Smooth muscle cell (in vitro differentiated cells): Measurements from ENCODE around the gene POLR1B. TPM values are rescaled to one million over a fixed set of nuclear protein-coding genes. Genes with fewer than 3 reads are reported as not detected.

ENCODE experiments used
- DNase-seq: peaks from one replicate; lab custom pipeline; 2025; ENCODE audit not compliant: unreplicated experiment; lab: John Stamatoyannopoulos, UW
- H2AFZ ChIP-seq: fragments of 200-600 bp; sonication (generic); 2 replicates; pipeline ENCODE4 v1.6.0; 2016; ENCODE audit warnings: antibody characterized with exemption, low read depth, mild to moderate bottlenecking
- H3F3A ChIP-seq: fragments of 200-600 bp; sonication (generic); 2 replicates; pipeline ENCODE4 v1.6.0; 2017; ENCODE audit warnings: antibody characterized with exemption, low read depth
- H3K27ac ChIP-seq: fragments of 200-600 bp; sonication (generic); 2 replicates; pipeline ENCODE4 v1.5.1; 2016; ENCODE audit warnings: low read depth, mild to moderate bottlenecking
- H3K27me3 ChIP-seq: fragments of 200-600 bp; sonication (generic); 2 replicates; pipeline ENCODE4 v1.6.1; 2016; ENCODE audit warnings: low read depth, mild to moderate bottlenecking
- H3K36me3 ChIP-seq: fragments of 200-600 bp; sonication (generic); 2 replicates; pipeline ENCODE4 v1.5.1; 2016; ENCODE audit warnings: low read depth
- H3K4me1 ChIP-seq: fragments of 200-600 bp; sonication (generic); 2 replicates; pipeline ENCODE4 v1.5.1; 2016; ENCODE audit warnings: low read depth
- H3K4me2 ChIP-seq: fragments of 200-600 bp; sonication (generic); 2 replicates; pipeline ENCODE4 v1.6.0; 2016; ENCODE audit warnings: mild to moderate bottlenecking
- H3K4me3 ChIP-seq: fragments of 200-600 bp; sonication (generic); 2 replicates; pipeline ENCODE4 v1.5.1; 2016; ENCODE audit warnings: mild to moderate bottlenecking
- H3K79me2 ChIP-seq: fragments of 200-600 bp; sonication (generic); 2 replicates; pipeline ENCODE4 v1.6.0; 2016; ENCODE audit warnings: low read depth, mild to moderate bottlenecking
- H3K9ac ChIP-seq: fragments of 200-600 bp; sonication (generic); 2 replicates; pipeline ENCODE4 v1.6.0; 2016; ENCODE audit warnings: low read depth
- H3K9me3 ChIP-seq: fragments of 200-600 bp; sonication (generic); replicated peaks from 2 replicates; pipeline ENCODE4 v1.5.1; 2016; ENCODE audit warnings: low read depth
- H4K20me1 ChIP-seq: fragments of 200-600 bp; sonication (generic); 2 replicates; pipeline ENCODE4 v1.6.0; 2016; ENCODE audit warnings: low read depth
- CTCF ChIP-seq: fragments of 200-600 bp; sonication (generic); IDR thresholded peaks from 2 replicates; pipeline ENCODE4 v1.5.1; 2017; ENCODE audit warnings: borderline replicate concordance, mild to moderate bottlenecking, antibody characterized with exemption; ENCODE audit not compliant: insufficient read depth, poor library complexity, severe bottlenecking
- WGBS: methylation state at CpG from one replicate; pipeline ENCODE4 v1.1.7; 2016; ENCODE audit warnings: low lambda C conversion rate; 5-methylcytosine and 5-hydroxymethylcytosine counted together
- polyA plus RNA-seq: library from polyadenylated mRNA; unstranded; fragments of >200 nt; fragmentation: Nextera tagmentation; extraction: Ambion mirVana; gene quantifications from 2 replicates; pipeline ENCODE4 v1.2.1, GENCODE V29; 2016
- total RNA-seq: library from RNA; depleted of rRNA; stranded (reverse); fragments of >200 nt; gene quantifications from 2 replicates; pipeline ENCODE4 v1.2.3, GENCODE V29; 2014

Gene POLR1B
- total and polyA plus RNA-seq, 2 experiments from 2014 or later, result 7.4 to 16.9 TPM

GRCh38 chr2:112582314-112582746 lies 40.1 kb downstream of the POLR1B start:
- H3K4me2 ChIP-seq, result no peak overlapping the region
- no peaks in the 10 kb centered on the region for H3K79me2 ChIP-seq
- H3F3A ChIP-seq, result peaks cover 14% of the 10 kb centered on the region
- no peaks in the 10 kb centered on the region for H3K9me3 ChIP-seq
- H3K9ac ChIP-seq, result no peak overlapping the region
- H3K4me1 ChIP-seq, result peaks cover 9% of the 10 kb centered on the region
- H4K20me1 ChIP-seq, result no peaks in the 10 kb centered on the region
- WGBS, result 60% methylated on average over 10 of the region's 10 CpGs
- no peak for DNase-seq
- H3K27me3 ChIP-seq, result no peaks in the 10 kb centered on the region
- no peak overlapping the region for H3K4me3 ChIP-seq
- no peaks in the 10 kb centered on the region for H3K36me3 ChIP-seq
- TF ChIP-seq CTCF, result peak; percentile 48
- no peak overlapping the region for H3K27ac ChIP-seq
- H2AFZ ChIP-seq, result no peak overlapping the region

- Histone ChIP-seq H3K4me1 (peaks cover 9% of the 10 kb centered on the region), H3K36me3 (no peaks in the 10 kb centered on the region), H4K20me1 (no peaks in the 10 kb centered on the region), H3K9ac (peak overlapping the region; percentile 91), H3K4me2 (peak overlapping the region; percentile 95), H3K27ac (peak overlapping the region; percentile 93), H3F3A (peaks cover 14% of the 10 kb centered on the region), H3K79me2 (no peaks in the 10 kb centered on the region), H3K27me3 (no peaks in the 10 kb centered on the region), H3K4me3 (peak overlapping the region; percentile 75), H2AFZ (peak overlapping the region; percentile 96), H3K9me3 (no peaks in the 10 kb centered on the region)
- no peak for DNase-seq
- TF ChIP-seq CTCF, result no peak
- WGBS, result 46% methylated on average over 19 of the region's 19 CpGs
Observed at GRCh38 chr2:112583497-112584133, 41.4 kb downstream of the POLR1B start.

- peak within 1 kb of the TSS; percentile 96 for H2AFZ ChIP-seq
- DNase-seq, result peak; percentile 71
- peaks cover 9% of the 10 kb centered on the region for H3K4me1 ChIP-seq
- 2% methylated on average over 51 of the region's 54 CpGs for WGBS
- peak within 1 kb of the TSS; percentile 93 for H3K27ac ChIP-seq
- no peaks in the 10 kb centered on the region for H3K27me3 ChIP-seq
- no peaks in the 10 kb centered on the region for H4K20me1 ChIP-seq
- peaks cover 14% of the 10 kb centered on the region for H3F3A ChIP-seq
- peak; percentile 22 for TF ChIP-seq CTCF
- peak within 1 kb of the TSS; percentile 75 for H3K4me3 ChIP-seq
- H3K36me3 ChIP-seq, result no peaks in the 10 kb centered on the region
- no peaks in the 10 kb centered on the region for H3K79me2 ChIP-seq
- H3K9ac ChIP-seq, result peak within 1 kb of the TSS; percentile 91
- peak within 1 kb of the TSS; percentile 95 for H3K4me2 ChIP-seq
- H3K9me3 ChIP-seq, result no peaks in the 10 kb centered on the region
Observed at GRCh38 chr2:112584134-112584890, 42.0 kb downstream of the POLR1B start, which contains the start of gene CHCHD5. Gene CHCHD5 (plus strand): TSS chr2:112584609. CDS start chr2:112584648, 39 bp downstream.
